B cell (primary cell): ENCODE data around the gene MAPK4. TPM values are rescaled to one million over a fixed set of nuclear protein-coding genes. Genes with fewer than 3 reads are reported as not detected.
"Not testable (repeated sequence)": the region's sequence is repeated elsewhere in the genome, so short reads cannot be mapped to it uniquely, and the experiment has no call there.

Experiments used
- ATAC-seq: fragments of 200-7000 bp; cut with Tn5 transposase; one replicate; pipeline ENCODE4 v1.10.0; 2021; ENCODE audit warnings: low read depth, mild to moderate bottlenecking, moderate number of reproducible peaks, moderate library complexity
- CTCF ChIA-PET: fragments of 350-600 bp; sonication (Branson Sonifier 250); formaldehyde crosslinking; loops from one replicate; lab custom pipeline; 2021; ENCODE audit warnings: antibody characterized with exemption, inconsistent platforms; lab: Charles Lee
- POLR2A ChIA-PET: fragments of 350-600 bp; sonication (Branson Sonifier 250); formaldehyde crosslinking; loops from one replicate; lab custom pipeline; 2021; ENCODE audit warnings: antibody characterized with exemption; lab: Charles Lee
- DNase-seq: peaks from one replicate; pipeline ENCODE4 v3.0.0; 2013
- H2AFZ ChIP-seq: 2 replicates; pipeline ENCODE4 v1.6.1; 2012; ENCODE audit warnings: mild to moderate bottlenecking, low read depth, low read length; ENCODE audit not compliant: insufficient read depth, poor library complexity, severe bottlenecking
- H3K27ac ChIP-seq, 2 donors: 1 replicate in 1 of 2; 2 replicates in 1 of 2; pipeline ENCODE4 v1.5.1; 2012 to 2013; ENCODE audit warnings: low read length in 2 of 2, mild to moderate bottlenecking in 2 of 2, moderate library complexity in 1 of 2
- H3K27me3 ChIP-seq, 4 experiments: fragments of 200-600 bp in 1 of 4; sonication (generic) in 1 of 4; replicated peaks in 1 of 4; 1 replicate in 2 of 4; 2 replicates in 2 of 4; pipeline versions ENCODE4 v1.6.1 to v1.7.0; 2013 to 2016; ENCODE audit warnings: low read length in 3 of 4, mild to moderate bottlenecking in 2 of 4, mixed read lengths in 1 of 4, moderate library complexity in 1 of 4; ENCODE audit not compliant: insufficient read depth in 4 of 4, control insufficient read depth in 3 of 4; ENCODE audit errors: control extremely low read depth in 1 of 4
- H3K36me3 ChIP-seq, 2 experiments: replicated peaks in 1 of 2; 1 replicate in 1 of 2; 2 replicates in 1 of 2; pipeline versions ENCODE4 v1.6.1 to v1.7.1; 2013; ENCODE audit warnings: low read length in 1 of 2; ENCODE audit not compliant: insufficient read depth in 2 of 2, control insufficient read depth in 1 of 2; ENCODE audit errors: control extremely low read depth in 1 of 2, extremely low read depth in 1 of 2
- H3K4me1 ChIP-seq, 2 donors: fragments of 200-600 bp in 1 of 2; sonication (generic) in 1 of 2; 1 replicate in 1 of 2; 2 replicates in 1 of 2; pipeline versions ENCODE4 v1.5.1 to v1.6.1; 2013 to 2017; ENCODE audit warnings: low read length in 2 of 2; ENCODE audit not compliant: control insufficient read depth in 2 of 2, insufficient read depth in 2 of 2
- H3K4me2 ChIP-seq: replicated peaks from 2 replicates; pipeline ENCODE3; 2012; ENCODE audit warnings: mild to moderate bottlenecking, low read depth, low read length; ENCODE audit not compliant: poor library complexity, severe bottlenecking
- H3K4me3 ChIP-seq, 5 experiments: fragments of 200-600 bp in 1 of 5; sonication (generic) in 1 of 5; 1 replicate in 3 of 5; 2 replicates in 2 of 5; pipeline versions ENCODE4 v1.5.1 to v1.7.0; 2011 to 2016; ENCODE audit warnings: low read length in 4 of 5, mild to moderate bottlenecking in 4 of 5, low read depth in 2 of 5, control low read depth in 1 of 5, moderate library complexity in 1 of 5; ENCODE audit not compliant: insufficient read depth in 1 of 5; ENCODE audit errors: control extremely low read depth in 1 of 5, extremely low read depth in 1 of 5
- H3K79me2 ChIP-seq: fragments of 200-600 bp; sonication (generic); one replicate; pipeline ENCODE4 v1.6.0; 2016; ENCODE audit warnings: low read length; ENCODE audit not compliant: control insufficient read depth, insufficient read depth
- H3K9ac ChIP-seq: fragments of 200-600 bp; sonication (generic); 2 replicates; pipeline ENCODE4 v1.6.1; 2017; ENCODE audit warnings: mild to moderate bottlenecking, low read length, moderate library complexity
- H3K9me3 ChIP-seq, 3 donors: one replicate each; pipeline versions ENCODE4 v1.6.1 to v1.7.1; 2013; ENCODE audit warnings: low read length in 2 of 3; ENCODE audit not compliant: control insufficient read depth in 2 of 3, insufficient read depth in 1 of 3; ENCODE audit errors: control extremely low read depth in 1 of 3
- H4K20me1 ChIP-seq: 2 replicates; pipeline ENCODE4 v1.6.0; 2012; ENCODE audit warnings: mild to moderate bottlenecking, low read length; ENCODE audit not compliant: insufficient read depth, control insufficient read depth, poor library complexity, severe bottlenecking
- H3K27ac Mint-ChIP-seq: one replicate; pipeline ENCODE4 v1.8.0; 2021; ENCODE audit warnings: mixed read lengths
- H3K27me3 Mint-ChIP-seq: one replicate; pipeline ENCODE4 v1.8.0; 2021; ENCODE audit warnings: mixed read lengths
- H3K4me1 Mint-ChIP-seq: one replicate; pipeline ENCODE4 v1.8.0; 2021; ENCODE audit warnings: mixed read lengths
- H3K4me3 Mint-ChIP-seq: one replicate; pipeline ENCODE4 v1.8.0; 2021; ENCODE audit warnings: mixed read lengths
- H3K9me3 Mint-ChIP-seq: one replicate; pipeline ENCODE4 v1.8.0; 2022; ENCODE audit warnings: mixed read lengths; ENCODE audit not compliant: insufficient read depth
- EZH2 ChIP-seq: IDR thresholded peaks from 2 replicates; pipeline ENCODE4 v1.6.1; 2012; ENCODE audit warnings: borderline replicate concordance, low read depth, mild to moderate bottlenecking, moderate library complexity, low read length; ENCODE audit not compliant: insufficient read depth, poor library complexity, severe bottlenecking
- WGBS: methylation state at CpG from one replicate; pipeline ENCODE4 v1.1.5; 2013; ENCODE audit warnings: missing lambda C conversion rate; ENCODE audit not compliant: insufficient coverage; 5-methylcytosine and 5-hydroxymethylcytosine counted together
- intact Hi-C: fragments of 100-400 bp; cut with micrococcal nuclease; formaldehyde crosslinking; loops from one replicate; pipeline ENCODE4 v1.10.0; 2022
- polyA plus RNA-seq: library from polyadenylated mRNA; depleted of rRNA; stranded (reverse); fragments of >200 nt; gene quantifications from 2 replicates; pipeline ENCODE4 v1.2.3, GENCODE V29; 2012
- total RNA-seq, 2 donors: library from RNA; stranded (reverse); fragments of 120-200 nt in 1 of 2; gene quantifications; 1 replicate in 1 of 2; 2 replicates in 1 of 2; pipeline versions ENCODE4 v1.2.3 to v1.2.4, GENCODE V29; 2013 to 2022
- TF ChIP-seq, protein P1 (sequence below): fragments of 200-600 bp; IDR thresholded peaks from one replicate; pipeline ENCODE4 v1.8.0; 2022; ENCODE audit warnings: antibody characterized with exemption, mild to moderate bottlenecking

The MAPK4 gene
- total and polyA plus RNA-seq, 2 donors (not counting 1 experiment from before 2014, with no cell fraction given), result not detected

DNA sequence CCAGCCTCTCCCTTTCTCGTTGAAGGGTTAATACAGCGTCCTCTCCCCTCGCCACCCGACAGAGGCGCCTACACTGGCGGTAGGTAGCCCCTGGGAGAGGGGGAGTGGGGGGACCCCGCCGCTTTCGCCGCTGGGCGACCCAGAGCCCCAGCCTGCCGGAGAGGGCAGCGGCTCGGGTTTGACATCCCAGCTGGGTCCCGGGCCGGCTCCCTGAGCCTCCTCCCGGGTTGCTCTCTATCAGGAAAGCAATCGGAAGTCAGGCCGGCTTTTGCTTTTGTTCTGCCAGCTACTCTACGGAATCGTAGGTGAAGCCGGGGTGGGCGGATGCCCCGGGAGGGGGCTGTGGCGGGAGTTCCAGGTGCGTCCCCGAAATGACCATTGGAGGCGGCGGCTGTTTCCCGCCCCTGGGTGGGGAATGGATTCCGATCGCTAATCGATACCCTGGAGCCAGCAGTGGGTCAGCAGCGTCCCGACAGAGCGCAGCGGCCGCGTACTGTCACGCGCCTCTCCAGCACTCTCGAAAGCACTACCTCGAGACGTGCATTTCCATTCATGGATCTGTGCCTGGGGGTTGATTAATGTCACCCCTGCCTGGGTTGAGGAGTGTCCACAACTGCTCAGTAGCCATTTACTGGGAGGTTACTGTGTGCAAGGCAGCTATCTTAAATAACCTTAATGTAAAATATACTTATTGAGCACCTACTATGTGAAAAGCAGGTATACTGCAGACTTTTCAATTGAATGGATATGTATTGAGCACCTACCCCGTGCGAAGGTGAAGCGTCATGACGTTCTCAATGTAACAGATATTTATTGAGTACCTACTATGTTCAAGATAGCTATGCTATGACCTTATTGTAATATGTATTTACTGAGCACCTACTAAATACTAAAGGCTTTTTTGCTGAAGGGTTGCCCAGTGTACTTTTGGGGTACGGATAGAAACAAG, 1.1 kb downstream of the MAPK4 start:
- TF ChIP-seq EZH2, result no peak
- TF ChIP-seq, protein P1, sequence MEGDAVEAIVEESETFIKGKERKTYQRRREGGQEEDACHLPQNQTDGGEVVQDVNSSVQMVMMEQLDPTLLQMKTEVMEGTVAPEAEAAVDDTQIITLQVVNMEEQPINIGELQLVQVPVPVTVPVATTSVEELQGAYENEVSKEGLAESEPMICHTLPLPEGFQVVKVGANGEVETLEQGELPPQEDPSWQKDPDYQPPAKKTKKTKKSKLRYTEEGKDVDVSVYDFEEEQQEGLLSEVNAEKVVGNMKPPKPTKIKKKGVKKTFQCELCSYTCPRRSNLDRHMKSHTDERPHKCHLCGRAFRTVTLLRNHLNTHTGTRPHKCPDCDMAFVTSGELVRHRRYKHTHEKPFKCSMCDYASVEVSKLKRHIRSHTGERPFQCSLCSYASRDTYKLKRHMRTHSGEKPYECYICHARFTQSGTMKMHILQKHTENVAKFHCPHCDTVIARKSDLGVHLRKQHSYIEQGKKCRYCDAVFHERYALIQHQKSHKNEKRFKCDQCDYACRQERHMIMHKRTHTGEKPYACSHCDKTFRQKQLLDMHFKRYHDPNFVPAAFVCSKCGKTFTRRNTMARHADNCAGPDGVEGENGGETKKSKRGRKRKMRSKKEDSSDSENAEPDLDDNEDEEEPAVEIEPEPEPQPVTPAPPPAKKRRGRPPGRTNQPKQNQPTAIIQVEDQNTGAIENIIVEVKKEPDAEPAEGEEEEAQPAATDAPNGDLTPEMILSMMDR, result no peak
- peaks cover 13% of the 10 kb centered on the region for H3K4me1 Mint-ChIP-seq
- H3K4me3 ChIP-seq, result peak overlapping the region in 4 of 5 experiments; percentile 21 to 63 (median 42)
- no peak overlapping the region for H3K27ac ChIP-seq
- POLR2A ChIA-PET, result no interaction called here
- DNase-seq (peak; percentile 10), ATAC-seq (no peak)
- no peak overlapping the region for H3K27ac Mint-ChIP-seq
- WGBS, result 3% methylated on average over 39 of the region's 49 CpGs
- intact Hi-C loops, result no loop called here
- H4K20me1 ChIP-seq, result no peaks in the 10 kb centered on the region
- no peaks in the 10 kb centered on the region for H3K79me2 ChIP-seq
- no peaks in the 10 kb centered on the region for H3K9me3 Mint-ChIP-seq
- H3K27me3 ChIP-seq, result peaks cover 0 to 62% (median 38%) of the 10 kb centered on the region in 4 experiments
- H2AFZ ChIP-seq, result peak overlapping the region; percentile 62
- H3K4me2 ChIP-seq, result peak overlapping the region; percentile 84
- peak overlapping the region; percentile 57 for H3K9ac ChIP-seq
- peak overlapping the region; percentile 63 for H3K4me3 Mint-ChIP-seq
- H3K27me3 Mint-ChIP-seq, result peaks cover 65% of the 10 kb centered on the region
- peaks cover 0 to 19% (median 1%) of the 10 kb centered on the region in 3 donors for H3K9me3 ChIP-seq
- peaks cover 12 to 14% of the 10 kb centered on the region in 2 donors for H3K4me1 ChIP-seq
- H3K36me3 ChIP-seq, result no peaks in the 10 kb centered on the region
- CTCF ChIA-PET, result no interaction called here

DNA sequence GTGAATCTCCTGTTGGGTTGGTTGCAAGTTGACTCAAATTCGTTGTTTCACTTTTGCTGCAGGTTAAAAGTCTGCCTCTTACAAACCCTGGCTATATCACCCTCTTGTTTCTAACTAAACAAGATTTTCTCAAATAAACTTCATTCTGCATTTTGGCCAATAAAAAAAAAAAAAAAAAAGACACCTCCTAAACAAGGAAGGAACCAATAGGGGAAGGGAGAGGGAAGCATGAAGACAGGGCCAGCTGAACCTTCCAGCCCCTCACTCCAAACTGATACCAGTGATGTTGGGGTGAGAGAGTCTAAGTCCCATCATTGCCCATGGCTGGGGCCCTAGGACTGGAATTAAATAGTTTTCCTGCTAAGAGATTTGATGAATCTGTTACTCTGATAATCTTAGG, 2.4 kb downstream of the MAPK4 start:
- H2AFZ ChIP-seq, ATAC-seq, H3K4me3 ChIP-seq, H3K4me2 ChIP-seq, CTCF ChIA-PET, H4K20me1 ChIP-seq, H3K36me3 ChIP-seq, H3K27ac Mint-ChIP-seq, H3K9me3 Mint-ChIP-seq, H3K27ac ChIP-seq, H3K9ac ChIP-seq, POLR2A ChIA-PET, H3K79me2 ChIP-seq, DNase-seq, intact Hi-C loops, H3K4me3 Mint-ChIP-seq: not testable (repeated sequence)
- Histone ChIP-seq H3K9me3 (peaks cover 0 to 10% (median 0%) of the 10 kb centered on the region in 3 donors), H3K4me1 (peaks cover 12 to 14% of the 10 kb centered on the region in 2 donors), H3K27me3 (peaks cover 0 to 58% (median 38%) of the 10 kb centered on the region in 4 experiments)
- Mint-ChIP-seq H3K27me3 (peaks cover 60% of the 10 kb centered on the region), H3K4me1 (peaks cover 13% of the 10 kb centered on the region)
- no CpG with 5 or more reads among the region's 1 CpG for WGBS
